Measurements from ENCODE around the gene NDUFB10.
"Not testable (repeated sequence)": the region's sequence is repeated elsewhere in the genome, so short reads cannot be mapped to it uniquely, and the experiment has no call there.

The NDUFB10 gene

GRCh38 chr16:1919327-1919998 is 39.9 kb upstream of the NDUFB10 start:
- TF ChIP-seq, protein P1, sequence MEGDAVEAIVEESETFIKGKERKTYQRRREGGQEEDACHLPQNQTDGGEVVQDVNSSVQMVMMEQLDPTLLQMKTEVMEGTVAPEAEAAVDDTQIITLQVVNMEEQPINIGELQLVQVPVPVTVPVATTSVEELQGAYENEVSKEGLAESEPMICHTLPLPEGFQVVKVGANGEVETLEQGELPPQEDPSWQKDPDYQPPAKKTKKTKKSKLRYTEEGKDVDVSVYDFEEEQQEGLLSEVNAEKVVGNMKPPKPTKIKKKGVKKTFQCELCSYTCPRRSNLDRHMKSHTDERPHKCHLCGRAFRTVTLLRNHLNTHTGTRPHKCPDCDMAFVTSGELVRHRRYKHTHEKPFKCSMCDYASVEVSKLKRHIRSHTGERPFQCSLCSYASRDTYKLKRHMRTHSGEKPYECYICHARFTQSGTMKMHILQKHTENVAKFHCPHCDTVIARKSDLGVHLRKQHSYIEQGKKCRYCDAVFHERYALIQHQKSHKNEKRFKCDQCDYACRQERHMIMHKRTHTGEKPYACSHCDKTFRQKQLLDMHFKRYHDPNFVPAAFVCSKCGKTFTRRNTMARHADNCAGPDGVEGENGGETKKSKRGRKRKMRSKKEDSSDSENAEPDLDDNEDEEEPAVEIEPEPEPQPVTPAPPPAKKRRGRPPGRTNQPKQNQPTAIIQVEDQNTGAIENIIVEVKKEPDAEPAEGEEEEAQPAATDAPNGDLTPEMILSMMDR (IDR thresholded peaks at IDR 0.05; ENCODE audit: insufficient read depth, low read depth, low read length, missing control alignments) = no peak
- no peak overlapping the region for H3K4me3 ChIP-seq (ENCODE audit: low read length)
- DNase-seq (ENCODE audit: low read depth) = no peak

- H3K4me3 ChIP-seq (ENCODE audit: low read length); DNase-seq (ENCODE audit: low read depth): not testable (repeated sequence)
Measured at GRCh38 chr16:1920122-1920521, 39.2 kb upstream of the NDUFB10 start.

- DNase-seq (ENCODE audit: low read depth) = no peak
- TF ChIP-seq, protein P1 (IDR thresholded peaks at IDR 0.05; ENCODE audit: insufficient read depth, low read depth, low read length, missing control alignments) = no peak
- no peak overlapping the region for H3K4me3 ChIP-seq (ENCODE audit: low read length)
Measured at GRCh38 chr16:1920727-1921171, 38.6 kb upstream of the NDUFB10 start.

GRCh38 chr16:1922357-1922756 is 37.0 kb upstream of the NDUFB10 start:
- TF ChIP-seq, protein P1 (IDR thresholded peaks at IDR 0.05; ENCODE audit: insufficient read depth, low read depth, low read length, missing control alignments) = no peak
- no peak overlapping the region for H3K4me3 ChIP-seq (ENCODE audit: low read length)
- no peak for DNase-seq (ENCODE audit: low read depth)

- DNase-seq (ENCODE audit: low read depth) = peak; percentile 38
- no peak overlapping the region for H3K4me3 ChIP-seq (ENCODE audit: low read length)
- TF ChIP-seq, protein P1 (IDR thresholded peaks at IDR 0.05; ENCODE audit: insufficient read depth, low read depth, low read length, missing control alignments) = no peak
Measured at GRCh38 chr16:1923299-1924034, 35.9 kb upstream of the NDUFB10 start.

- TF ChIP-seq, protein P1 (IDR thresholded peaks at IDR 0.05; ENCODE audit: insufficient read depth, low read depth, low read length, missing control alignments) = no peak
- DNase-seq (ENCODE audit: low read depth) = no peak
- H3K4me3 ChIP-seq (ENCODE audit: low read length) = no peak overlapping the region
Measured at GRCh38 chr16:1924095-1924494, 35.2 kb upstream of the NDUFB10 start.

DNA sequence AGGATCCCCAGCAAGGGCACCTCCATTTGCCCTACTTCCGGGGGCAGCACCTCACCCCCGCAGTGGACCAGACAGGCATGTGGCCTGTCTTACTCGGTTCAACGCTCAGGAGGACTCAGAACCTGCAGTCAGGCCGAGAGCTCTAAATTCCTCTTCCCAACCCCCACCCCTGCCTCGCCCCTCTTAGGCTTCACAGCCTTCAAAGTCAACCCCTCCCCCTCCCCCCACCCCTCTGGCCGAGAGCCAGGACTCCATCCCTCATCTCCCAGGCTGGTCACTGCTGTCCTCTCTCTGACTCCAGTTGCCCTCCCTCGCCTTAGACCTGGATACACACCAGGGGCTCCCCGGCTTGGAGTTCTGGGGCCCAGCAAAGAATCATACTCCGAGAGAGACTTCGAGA is 33.1 kb upstream of the NDUFB10 start:
- no peak for DNase-seq (ENCODE audit: low read depth)
- TF ChIP-seq, protein P1 (IDR thresholded peaks at IDR 0.05; ENCODE audit: insufficient read depth, low read depth, low read length, missing control alignments) = no peak
- no peak overlapping the region for H3K4me3 ChIP-seq (ENCODE audit: low read length)
